K562 (cell line): Measurements from ENCODE around the gene UPF1. TPM values are rescaled to one million over a fixed set of nuclear protein-coding genes. Genes with fewer than 3 reads are reported as not detected.

Experiments used
- CBX1 ChIP-seq: sonication (generic); IDR thresholded peaks from 2 replicates; pipeline ENCODE4 v1.6.1; 2016; ENCODE audit warnings: antibody characterized with exemption, low read depth, mild to moderate bottlenecking
- DEAF1 ChIP-seq: fragments of 450-650 bp; formaldehyde crosslinking; IDR thresholded peaks from 2 replicates; pipeline ENCODE4 v1.4.0; 2020; ENCODE audit warnings: mild to moderate bottlenecking, moderate library complexity
- E4F1 ChIP-seq: fragments of 250-450 bp; sonication (Bioruptor Pico); IDR thresholded peaks from 2 replicates; pipeline ENCODE4 v1.5.0; 2021; ENCODE audit warnings: mild to moderate bottlenecking, borderline replicate concordance
- FOSL1 ChIP-seq: fragments of 200-800 bp; sonication (Bioruptor generic); conservative IDR thresholded peaks from 2 replicates; pipeline ENCODE4 v1.6.1; 2016; ENCODE audit warnings: missing genetic modification characterization, missing compliant biosample characterization
- STAG1 ChIP-seq: sonication (generic); formaldehyde crosslinking; IDR thresholded peaks from 2 replicates; pipeline ENCODE4 v1.5.0; 2020; ENCODE audit warnings: missing genetic modification reagents, borderline replicate concordance
- TAL1 ChIP-seq: fragments of 450-650 bp; IDR thresholded peaks from 2 replicates; pipeline ENCODE4 v1.6.1; 2016; ENCODE audit warnings: mild to moderate bottlenecking
- TCF3 ChIP-seq: sonication (generic); formaldehyde crosslinking; IDR thresholded peaks from 2 replicates; pipeline ENCODE4 v1.4.0; 2020; ENCODE audit warnings: mild to moderate bottlenecking, missing genetic modification reagents
- THAP12 ChIP-seq: fragments of 250-450 bp; sonication (Bioruptor Pico); IDR thresholded peaks from 2 replicates; pipeline ENCODE4 v1.9.0; 2021; ENCODE audit warnings: mild to moderate bottlenecking, inconsistent platforms
- ZBTB7A ChIP-seq: IDR thresholded peaks from 2 replicates; pipeline ENCODE4 v1.6.1; 2011; ENCODE audit warnings: low read depth, mild to moderate bottlenecking, low read length, moderate library complexity, borderline replicate concordance; ENCODE audit not compliant: control insufficient read depth
- ZNF12 ChIP-seq: sonication (generic); formaldehyde crosslinking; IDR thresholded peaks from 2 replicates; pipeline ENCODE4 v1.4.0; 2020; ENCODE audit warnings: mild to moderate bottlenecking, missing genetic modification reagents
- ZNF311 ChIP-seq: fragments of 250-450 bp; sonication (Bioruptor Pico); IDR thresholded peaks from 2 replicates; pipeline ENCODE4 v1.4.0; 2020; ENCODE audit warnings: mild to moderate bottlenecking, moderate library complexity
- polyA plus RNA-seq, 8 experiments: library from polyadenylated mRNA; depleted of rRNA in 4 of 8; stranded (reverse) in 5 of 8; unstranded in 3 of 8; fragments of >200 nt; fragmentation: Nextera tagmentation in 2 of 8; fragmentation: Illumina TruSeq in 1 of 8; extraction: Ambion mirVana in 2 of 8; extraction: Trizol in 1 of 8; gene quantifications; 2 replicates each; pipeline versions ENCODE4 v1.2.1 to v1.2.3, GENCODE V29; 2011 to 2014; ENCODE audit warnings: inconsistent platforms in 1 of 8, missing spikeins in 1 of 8
- total RNA-seq, 7 experiments: library from RNA; depleted of rRNA in 6 of 7; stranded (reverse); fragments of >200 nt in 6 of 7; fragmentation: Illumina TruSeq in 2 of 7; extraction: Trizol in 2 of 7; gene quantifications; 2 replicates each; pipeline versions ENCODE4 v1.2.1 to v1.2.3, GENCODE V29; 2011 to 2021; ENCODE audit warnings: low replicate concordance in 1 of 7

UPF1 gene
- total and polyA plus RNA-seq, 9 of the 15 experiments (the other 6 are each of a cell fraction or from before 2014, with no cell fraction given): 0.34 to 103 (median 27.9) TPM

GRCh38 chr19:18832306-18833140 lies 764 bp downstream of the UPF1 start (continued):
- TF ChIP-seq FOSL1 (tag): no peak
- no peak for TF ChIP-seq ZNF311 (CRISPR knock-in tag)
- TF ChIP-seq DEAF1: no peak
- no peak for TF ChIP-seq E4F1
- 0 out of 2 replicates have a peak, but pooled peaks have one; percentile 13 for TF ChIP-seq ZBTB7A
- TF ChIP-seq CBX1: no peak
- TF ChIP-seq TAL1: no peak
- TF ChIP-seq STAG1: no peak
- peak; percentile 58; the same call in 1 of the 2 replicates for TF ChIP-seq ZNF12 (CRISPR knock-in tag)
- TF ChIP-seq TCF3 (CRISPR knock-in tag): 0 out of 2 replicates have a peak, but pooled peaks have one; percentile 34
- TF ChIP-seq THAP12: 0 out of 2 replicates have a peak, but pooled peaks have one; percentile 49
